Measurements from ENCODE around the gene NR5A2. TPM values are rescaled to one million over a fixed set of nuclear protein-coding genes. Genes with fewer than 3 reads are reported as not detected.

The NR5A2 gene
- total and polyA plus RNA-seq, 10 of the 15 experiments (the other 5 are each of a cell fraction or from before 2014, with no cell fraction given), result 0.02 to 0.60 (median 0.15) TPM; not detected in 1

- DNase-seq (ENCODE audit: low read depth, low spot score) (no peak), ATAC-seq (peak; percentile 58), FAIRE-seq (no peak)
- Histone ChIP-seq H2AFZ (ENCODE audit: control insufficient read depth, low read depth, low read length) (no peak overlapping the region), H3K9me3 (replicated peaks; ENCODE audit: control insufficient read depth, insufficient read depth, low read length) (no peaks in the 10 kb centered on the region), H3K4me1 (ENCODE audit: control insufficient read depth, insufficient read depth, low read length) (no peaks in the 10 kb centered on the region), H3K9ac (ENCODE audit: control insufficient read depth, insufficient read depth, low read length) (no peak overlapping the region), H3K27ac (ENCODE audit: control insufficient read depth, insufficient read depth) (no peak overlapping the region), H3K79me2 (ENCODE audit: control insufficient read depth, insufficient read depth, low read length) (no peaks in the 10 kb centered on the region), H3K4me2 (ENCODE audit: control insufficient read depth, insufficient read depth) (no peak overlapping the region), H3K27me3 (replicated peaks in 1 of 2; ENCODE audit: control insufficient read depth in 2 of 2, insufficient read depth in 2 of 2, low read length in 1 of 2) (no peaks in the 10 kb centered on the region), H3K36me3 (ENCODE audit: control insufficient read depth in 2 of 2, insufficient read depth in 2 of 2, low read length in 1 of 2) (no peaks in the 10 kb centered on the region), H3K4me3 (no peak overlapping the region), H4K20me1 (ENCODE audit: control insufficient read depth, insufficient read depth) (no peaks in the 10 kb centered on the region)
- POLR2A ChIA-PET, result no interaction called here
- RAD21 ChIA-PET (ENCODE audit: unreplicated experiment), result no interaction called here
- in situ Hi-C loops (cut with MboI), result no loop called here
- TF ChIP-seq NFYA (IDR thresholded peaks at IDR 0.05; ENCODE audit: borderline replicate concordance, low read depth, low read length) (no peak), MYC (IDR thresholded peaks at IDR 0.05; ENCODE audit: insufficient read depth, insufficient read length, insufficient replicate concordance, low read length, severe bottlenecking) (no peak), NRF1 (conservative IDR thresholded peaks at IDR 0.05; ENCODE audit: low read depth, low read length) (no peak), EED (IDR thresholded peaks at IDR 0.05; ENCODE audit: low read depth) (no peak), BCLAF1 (IDR thresholded peaks at IDR 0.05) (no peak), RCOR1 (conservative IDR thresholded peaks at IDR 0.05; ENCODE audit: low read depth, low read length) (no peak), ZNF384 (IDR thresholded peaks at IDR 0.05; ENCODE audit: borderline replicate concordance, low read depth, low read length) (peak; percentile 63; the same call in 1 of the 2 replicates), IKZF2 (IDR thresholded peaks at IDR 0.05) (no peak), MTA2 (IDR thresholded peaks at IDR 0.05; ENCODE audit: low read depth) (peak; percentile 33; the same call in 1 of the 2 replicates), RAD51 (IDR thresholded peaks at IDR 0.05) (peak; percentile 20; the same call in 1 of the 2 replicates), NBN (IDR thresholded peaks at IDR 0.05) (no peak), BHLHE40 (IDR thresholded peaks at IDR 0.05; ENCODE audit: borderline replicate concordance in 1 of 2, low read depth in 2 of 2, low read length in 1 of 2) (peak; percentile 64 to 88; a peak in 3 of 4 replicates), POLR2AphosphoS2 (IDR thresholded peaks at IDR 0.05; ENCODE audit: low read depth, low read length) (no peak), SPI1 (IDR thresholded peaks at IDR 0.05; ENCODE audit: borderline replicate concordance, insufficient read depth, low read depth, low read length) (peak; percentile 34; the same call in 1 of the 2 replicates)
- SMC1A ChIA-PET (ENCODE audit: uncharacterized antibody, unreplicated experiment), result interaction anchor here (0.7 to 2.1 kb wide), 5 partner anchors 12 to 102 kb away, joined by 3 to 5 read pairs (median 3); no protein-coding TSS in a partner anchor
- no TSS peak for BruUV-seq (replicated peaks)
- intact Hi-C loops (cut with micrococcal nuclease; ENCODE audit: unreplicated experiment), result no loop called here
- CTCF ChIA-PET, result interaction anchor here (0.6 to 1.1 kb wide), 2 partner anchors 18 to 170 kb away, joined by 3 to 5 read pairs; no protein-coding TSS in a partner anchor
- WGBS (ENCODE audit: insufficient coverage, insufficient replicate concordance, low lambda C conversion rate, missing lambda C conversion rate), result 72% methylated on average over 8 of the region's 8 CpGs
Measured at GRCh38 chr1:200107004-200107470, 79.5 kb downstream of the NR5A2 start.

Data from GM12878 (cell line).